H9 (cell line): ENCODE data around the gene IMMP2L. TPM values are rescaled to one million over a fixed set of nuclear protein-coding genes. Genes with fewer than 3 reads are reported as not detected.

Source experiments
- DNase-seq: peaks from one replicate; pipeline ENCODE4 v3.0.0-alpha.2; 2017
- H2AFZ ChIP-seq: one replicate; pipeline ENCODE4 v1.6.1; 2013; ENCODE audit warnings: mild to moderate bottlenecking, low read length, control low read depth, moderate library complexity
- H2AK5ac ChIP-seq: 2 replicates; pipeline ENCODE4 v1.6.1; 2013; ENCODE audit warnings: low read length, control low read depth, mixed read lengths; ENCODE audit not compliant: insufficient read length
- H2BK120ac ChIP-seq: one replicate; pipeline ENCODE4 v1.6.1; 2013; ENCODE audit warnings: low read depth, mild to moderate bottlenecking, low read length, control low read depth, inconsistent platforms; ENCODE audit not compliant: poor library complexity, severe bottlenecking
- H2BK12ac ChIP-seq: 2 replicates; pipeline ENCODE4 v1.6.1; 2013; ENCODE audit warnings: low read length, control low read depth, mixed read lengths, low read depth; ENCODE audit not compliant: insufficient read length
- H2BK15ac ChIP-seq: 2 replicates; pipeline ENCODE4 v1.6.1; 2013; ENCODE audit warnings: low read depth, low read length, control low read depth
- H2BK20ac ChIP-seq: one replicate; pipeline ENCODE4 v1.6.1; 2013; ENCODE audit warnings: low read depth, mild to moderate bottlenecking, low read length, control low read depth, inconsistent platforms; ENCODE audit not compliant: poor library complexity, severe bottlenecking
- H2BK5ac ChIP-seq: 2 replicates; pipeline ENCODE4 v1.6.1; 2013; ENCODE audit warnings: low read length, control low read depth, mixed read lengths; ENCODE audit not compliant: insufficient read length
- H3K14ac ChIP-seq: 2 replicates; pipeline ENCODE4 v1.6.1; 2013; ENCODE audit warnings: low read length, control low read depth; ENCODE audit not compliant: insufficient read depth
- H3K18ac ChIP-seq: 2 replicates; pipeline ENCODE4 v1.6.1; 2013; ENCODE audit warnings: low read depth, mild to moderate bottlenecking, mixed read lengths, low read length, control low read depth; ENCODE audit not compliant: insufficient read length
- H3K23ac ChIP-seq: 2 replicates; pipeline ENCODE4 v1.6.1; 2013; ENCODE audit warnings: low read length, control low read depth, mixed read lengths, low read depth; ENCODE audit not compliant: insufficient read length
- H3K23me2 ChIP-seq: 2 replicates; pipeline ENCODE4 v1.6.1; 2013; ENCODE audit warnings: low read depth, mild to moderate bottlenecking, mixed read lengths, low read length, control low read depth; ENCODE audit not compliant: insufficient read length, poor library complexity, severe bottlenecking
- H3K27ac ChIP-seq: 2 replicates; pipeline ENCODE4 v1.5.1; 2013; ENCODE audit warnings: low read length, control low read depth, mixed read lengths, low read depth; ENCODE audit not compliant: insufficient read length
- H3K27me3 ChIP-seq: 2 replicates; pipeline ENCODE4 v1.6.1; 2013; ENCODE audit warnings: low read length, control low read depth, inconsistent platforms; ENCODE audit not compliant: insufficient read depth
- H3K4ac ChIP-seq: 2 replicates; pipeline ENCODE4 v1.6.1; 2013; ENCODE audit warnings: low read depth, mild to moderate bottlenecking, control low read depth, inconsistent platforms, low read length, moderate library complexity
- H3K4me1 ChIP-seq: 2 replicates; pipeline ENCODE4 v1.6.1; 2013; ENCODE audit warnings: low read length, control low read depth, inconsistent platforms; ENCODE audit not compliant: insufficient read depth
- H3K4me2 ChIP-seq: 2 replicates; pipeline ENCODE4 v1.6.1; 2013; ENCODE audit warnings: low read length, control low read depth, mixed read lengths; ENCODE audit not compliant: insufficient read length, insufficient read depth
- H3K56ac ChIP-seq: 2 replicates; pipeline ENCODE4 v1.6.1; 2013; ENCODE audit warnings: low read depth, mild to moderate bottlenecking, mixed read lengths, low read length, control low read depth; ENCODE audit not compliant: insufficient read length
- H3K79me1 ChIP-seq: 2 replicates; pipeline ENCODE4 v1.6.1; 2013; ENCODE audit warnings: low read depth, mild to moderate bottlenecking, moderate library complexity, low read length, control low read depth, inconsistent platforms; ENCODE audit not compliant: insufficient read depth, poor library complexity, severe bottlenecking
- H3K79me2 ChIP-seq: 2 replicates; pipeline ENCODE4 v1.6.1; 2013; ENCODE audit warnings: low read length, control low read depth, inconsistent platforms; ENCODE audit not compliant: insufficient read depth
- H3K9ac ChIP-seq: 2 replicates; pipeline ENCODE4 v1.6.1; 2013; ENCODE audit warnings: low read length, control low read depth, mixed read lengths; ENCODE audit not compliant: insufficient read length; ENCODE audit errors: extremely low read depth
- H3K9me3 ChIP-seq: one replicate; pipeline ENCODE4 v1.6.1; 2013; ENCODE audit warnings: low read depth, low read length, inconsistent platforms; ENCODE audit not compliant: control insufficient read depth
- H3T11ph ChIP-seq: one replicate; pipeline ENCODE4 v1.6.1; 2013; ENCODE audit warnings: mild to moderate bottlenecking, low read length, control low read depth, inconsistent platforms
- H4K20me1 ChIP-seq: one replicate; pipeline ENCODE4 v1.6.1; 2013; ENCODE audit not compliant: control insufficient read depth, insufficient read length, insufficient read depth
- H4K5ac ChIP-seq: 2 replicates; pipeline ENCODE4 v1.6.1; 2013; ENCODE audit warnings: low read depth, mild to moderate bottlenecking, mixed read lengths, low read length, control low read depth; ENCODE audit not compliant: insufficient read length
- H4K8ac ChIP-seq: replicated peaks from 2 replicates; pipeline ENCODE4 v1.6.1; 2013; ENCODE audit warnings: low read length, control low read depth, mixed read lengths, low read depth; ENCODE audit not compliant: insufficient read length
- H4K91ac ChIP-seq: 2 replicates; pipeline ENCODE4 v1.6.1; 2013; ENCODE audit warnings: low read depth, mild to moderate bottlenecking, moderate library complexity, mixed read lengths, low read length, control low read depth; ENCODE audit not compliant: insufficient read length
- H3K27ac Mint-ChIP-seq, 3 experiments: 2 replicates in 2 of 3; 3 replicates in 1 of 3; pipeline ENCODE4 v1.8.0; 2020 to 2021; ENCODE audit warnings: mixed read lengths in 3 of 3, mild to moderate bottlenecking in 1 of 3, moderate library complexity in 1 of 3
- H3K27me3 Mint-ChIP-seq: 2 replicates; pipeline ENCODE4 v1.8.0; 2021; ENCODE audit warnings: low read depth, mild to moderate bottlenecking, moderate library complexity, mixed read lengths
- H3K36me3 Mint-ChIP-seq, 3 experiments: 2 replicates in 2 of 3; 3 replicates in 1 of 3; pipeline ENCODE4 v1.8.0; 2020 to 2021; ENCODE audit warnings: low read depth in 3 of 3, mixed read lengths in 3 of 3; ENCODE audit not compliant: insufficient read depth in 1 of 3
- H3K4me1 Mint-ChIP-seq, 2 experiments: 2 replicates each; pipeline ENCODE4 v1.8.0; 2020; ENCODE audit warnings: mixed read lengths in 2 of 2
- H3K4me3 Mint-ChIP-seq, 2 experiments: 2 replicates in 1 of 2; 3 replicates in 1 of 2; pipeline ENCODE4 v1.8.0; 2020 to 2021; ENCODE audit warnings: mild to moderate bottlenecking in 2 of 2, mixed read lengths in 2 of 2, moderate library complexity in 1 of 2
- H3K9me3 Mint-ChIP-seq, 2 experiments: 2 replicates in 1 of 2; 3 replicates in 1 of 2; pipeline ENCODE4 v1.8.0; 2020; ENCODE audit warnings: mild to moderate bottlenecking in 2 of 2, mixed read lengths in 2 of 2, moderate library complexity in 1 of 2
- WGBS: extraction: QIAGEN DNeasy Blood & Tissue Kit; methylation state at CpG from one replicate; pipeline ENCODE4 v1.1.7; 2013; ENCODE audit warnings: missing lambda C conversion rate, low lambda C conversion rate, mixed read lengths; ENCODE audit not compliant: insufficient read length; ENCODE audit errors: extremely low coverage; 5-methylcytosine and 5-hydroxymethylcytosine counted together
- total RNA-seq: library from RNA; stranded (reverse); gene quantifications from 2 replicates; pipeline ENCODE4 v1.2.1, GENCODE V29; 2021
- TF ChIP-seq, protein P1 (sequence below): fragments of 200-600 bp; sonication (generic); conservative IDR thresholded peaks from 3 replicates; pipeline ENCODE4 v1.8.0; 2021; ENCODE audit warnings: antibody characterized with exemption, mild to moderate bottlenecking

IMMP2L gene
- total RNA-seq, 1 experiment from 2014 or later = 14.7 TPM

DNA sequence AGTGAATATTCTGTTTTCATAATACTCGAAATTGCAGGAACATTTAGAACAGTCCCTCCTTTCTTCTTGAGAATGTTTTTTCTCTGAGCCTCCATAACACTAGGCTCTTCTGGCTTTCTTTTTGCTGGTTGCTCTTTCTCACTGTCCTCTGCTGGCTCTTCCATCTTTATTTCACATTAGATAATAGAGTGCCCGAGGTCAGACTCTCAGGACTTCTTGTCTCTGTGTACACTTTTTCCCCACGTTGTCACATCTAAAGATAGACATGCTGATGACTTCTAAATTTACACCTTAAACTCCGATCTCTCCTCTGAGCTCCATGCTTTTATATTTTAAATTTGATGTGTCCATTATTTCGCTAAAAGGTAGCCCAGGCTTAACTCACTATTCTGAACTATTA lies 486.8 kb downstream of the IMMP2L start:
- H3K56ac ChIP-seq = no peak overlapping the region
- H3K4me3 Mint-ChIP-seq = no peak overlapping the region
- H2BK5ac ChIP-seq = no peak overlapping the region
- no peak overlapping the region for H2AFZ ChIP-seq
- H3K9me3 Mint-ChIP-seq = no peaks in the 10 kb centered on the region
- no peaks in the 10 kb centered on the region for H3K9me3 ChIP-seq
- H2BK12ac ChIP-seq = no peak overlapping the region
- H3K27me3 Mint-ChIP-seq = no peaks in the 10 kb centered on the region
- H4K5ac ChIP-seq = no peak overlapping the region
- H3T11ph ChIP-seq = no peak overlapping the region
- TF ChIP-seq, protein P1, sequence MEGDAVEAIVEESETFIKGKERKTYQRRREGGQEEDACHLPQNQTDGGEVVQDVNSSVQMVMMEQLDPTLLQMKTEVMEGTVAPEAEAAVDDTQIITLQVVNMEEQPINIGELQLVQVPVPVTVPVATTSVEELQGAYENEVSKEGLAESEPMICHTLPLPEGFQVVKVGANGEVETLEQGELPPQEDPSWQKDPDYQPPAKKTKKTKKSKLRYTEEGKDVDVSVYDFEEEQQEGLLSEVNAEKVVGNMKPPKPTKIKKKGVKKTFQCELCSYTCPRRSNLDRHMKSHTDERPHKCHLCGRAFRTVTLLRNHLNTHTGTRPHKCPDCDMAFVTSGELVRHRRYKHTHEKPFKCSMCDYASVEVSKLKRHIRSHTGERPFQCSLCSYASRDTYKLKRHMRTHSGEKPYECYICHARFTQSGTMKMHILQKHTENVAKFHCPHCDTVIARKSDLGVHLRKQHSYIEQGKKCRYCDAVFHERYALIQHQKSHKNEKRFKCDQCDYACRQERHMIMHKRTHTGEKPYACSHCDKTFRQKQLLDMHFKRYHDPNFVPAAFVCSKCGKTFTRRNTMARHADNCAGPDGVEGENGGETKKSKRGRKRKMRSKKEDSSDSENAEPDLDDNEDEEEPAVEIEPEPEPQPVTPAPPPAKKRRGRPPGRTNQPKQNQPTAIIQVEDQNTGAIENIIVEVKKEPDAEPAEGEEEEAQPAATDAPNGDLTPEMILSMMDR = no peak
- no peaks in the 10 kb centered on the region for H3K79me2 ChIP-seq
- H3K18ac ChIP-seq = no peak overlapping the region
- H2BK120ac ChIP-seq = no peak overlapping the region
- H3K4ac ChIP-seq = no peak overlapping the region
- DNase-seq = no peak
- no CpG with 5 or more reads among the region's 5 CpGs for WGBS
- peaks cover 19 to 23% of the 10 kb centered on the region in 2 experiments for H3K4me1 Mint-ChIP-seq
- H3K9ac ChIP-seq = no peak overlapping the region
- H2BK20ac ChIP-seq = no peak overlapping the region
- no peak overlapping the region for H3K4me2 ChIP-seq
- no peaks in the 10 kb centered on the region for H3K79me1 ChIP-seq
- H3K36me3 Mint-ChIP-seq = no peaks in the 10 kb centered on the region
- H3K4me1 ChIP-seq = no peaks in the 10 kb centered on the region; the same call in 1 of the 2 replicates
- no peaks in the 10 kb centered on the region for H3K23me2 ChIP-seq
- H3K14ac ChIP-seq = no peak overlapping the region
- no peak overlapping the region for H3K23ac ChIP-seq
- no peak overlapping the region for H4K8ac ChIP-seq
- H4K20me1 ChIP-seq = no peaks in the 10 kb centered on the region
- H3K27ac ChIP-seq = no peak overlapping the region
- H2AK5ac ChIP-seq = no peak overlapping the region
- H3K27ac Mint-ChIP-seq = no peak overlapping the region; a peak in 1 of 7 replicates
- H4K91ac ChIP-seq = no peak overlapping the region
- no peak overlapping the region for H2BK15ac ChIP-seq
- no peaks in the 10 kb centered on the region for H3K27me3 ChIP-seq
